ENCODE data around the gene ISCA1. TPM values are rescaled to one million over a fixed set of nuclear protein-coding genes. Genes with fewer than 3 reads are reported as not detected.

The ISCA1 gene
- total RNA-seq, 3 donors from 2014 or later = 35.7 to 53.1 (median 38.3) TPM

GRCh38 chr9:86256653-86257052 is 25.7 kb downstream of the ISCA1 start:
- DNase-seq (ENCODE audit: low spot score in 2 of 2) = no peak
- H3K4me3 ChIP-seq = no peak overlapping the region
- H3K4me1 ChIP-seq = no peaks in the 10 kb centered on the region
- no peaks in the 10 kb centered on the region for H3K27me3 ChIP-seq
- intact Hi-C loops (cut with DNase I; ENCODE audit: low total_unique reads) = no loop called here
- no peak overlapping the region for H3K27ac ChIP-seq
- H3K36me3 ChIP-seq = no peaks in the 10 kb centered on the region
- no peak for TF ChIP-seq CTCF (IDR thresholded peaks at IDR 0.05)
- no peak for TF ChIP-seq POLR2AphosphoS5 (IDR thresholded peaks at IDR 0.05)
- TF ChIP-seq POLR2A (IDR thresholded peaks at IDR 0.05) = no peak
- H3K9me3 ChIP-seq = peaks cover 3 to 14% of the 10 kb centered on the region in 2 donors

GRCh38 chr9:86253577-86253976 is 28.8 kb downstream of the ISCA1 start:
- Histone ChIP-seq H3K9me3 (peaks cover 3 to 14% of the 10 kb centered on the region in 2 donors), H3K27me3 (no peaks in the 10 kb centered on the region), H3K4me1 (no peaks in the 10 kb centered on the region), H3K4me3 (no peak overlapping the region), H3K27ac (no peak overlapping the region), H3K36me3 (no peaks in the 10 kb centered on the region)
- intact Hi-C loops (cut with DNase I; ENCODE audit: low total_unique reads) = no loop called here
- TF ChIP-seq POLR2AphosphoS5 (IDR thresholded peaks at IDR 0.05) (no peak), POLR2A (IDR thresholded peaks at IDR 0.05) (no peak), CTCF (IDR thresholded peaks at IDR 0.05) (no peak)
- no peak for DNase-seq (ENCODE audit: low spot score in 2 of 2)

- H3K4me1 ChIP-seq = no peaks in the 10 kb centered on the region
- H3K27me3 ChIP-seq = no peaks in the 10 kb centered on the region
- H3K36me3 ChIP-seq = no peaks in the 10 kb centered on the region
- H3K27ac ChIP-seq = no peak overlapping the region
- DNase-seq (ENCODE audit: low spot score in 2 of 2) = no peak
- H3K9me3 ChIP-seq = peaks cover 3 to 14% of the 10 kb centered on the region in 2 donors
- TF ChIP-seq CTCF (IDR thresholded peaks at IDR 0.05) (no peak), POLR2AphosphoS5 (IDR thresholded peaks at IDR 0.05) (no peak), POLR2A (IDR thresholded peaks at IDR 0.05) (no peak)
- H3K4me3 ChIP-seq = no peak overlapping the region
- intact Hi-C loops (cut with DNase I; ENCODE audit: low total_unique reads) = no loop called here
These were observed 29.5 kb downstream of the ISCA1 start for GRCh38 chr9:86252870-86253269.

- H3K4me3 ChIP-seq = no peak overlapping the region
- H3K36me3 ChIP-seq = no peaks in the 10 kb centered on the region
- intact Hi-C loops (cut with DNase I; ENCODE audit: low total_unique reads) = no loop called here
- DNase-seq (ENCODE audit: low spot score in 2 of 2) = no peak
- peaks cover 3 to 14% of the 10 kb centered on the region in 2 donors for H3K9me3 ChIP-seq
- no peaks in the 10 kb centered on the region for H3K4me1 ChIP-seq
- H3K27me3 ChIP-seq = no peaks in the 10 kb centered on the region
- TF ChIP-seq POLR2A (IDR thresholded peaks at IDR 0.05) (no peak), CTCF (IDR thresholded peaks at IDR 0.05) (no peak), POLR2AphosphoS5 (IDR thresholded peaks at IDR 0.05) (no peak)
- H3K27ac ChIP-seq = no peak overlapping the region
These were observed 32.2 kb downstream of the ISCA1 start for GRCh38 chr9:86250123-86250522.

- no peaks in the 10 kb centered on the region for H3K36me3 ChIP-seq
- no peak overlapping the region for H3K4me3 ChIP-seq
- no peak overlapping the region for H3K27ac ChIP-seq
- no peak for DNase-seq (ENCODE audit: low spot score in 2 of 2)
- H3K9me3 ChIP-seq = peaks cover under 1 to 14% of the 10 kb centered on the region in 2 donors
- TF ChIP-seq CTCF (IDR thresholded peaks at IDR 0.05) = no peak
- no peak for TF ChIP-seq POLR2AphosphoS5 (IDR thresholded peaks at IDR 0.05)
- no peak for TF ChIP-seq POLR2A (IDR thresholded peaks at IDR 0.05)
- H3K4me1 ChIP-seq = no peaks in the 10 kb centered on the region
- H3K27me3 ChIP-seq = no peaks in the 10 kb centered on the region
- intact Hi-C loops (cut with DNase I; ENCODE audit: low total_unique reads) = no loop called here
These were observed 33.6 kb downstream of the ISCA1 start for GRCh38 chr9:86248746-86249145.

Measured in breast epithelium (tissue), 4 donors.